GM18861 (cell line): ENCODE measurements around the gene DDX39A.

Experiments used
- ATAC-seq: cut with Tn5 transposase; IDR thresholded peaks from one replicate; pipeline ENCODE4 v1.9.1; 2021; ENCODE audit not compliant: unreplicated experiment

The DDX39A gene

GRCh38 chr19:14434543-14435319 lies 15.6 kb upstream of the DDX39A start:
- no peak for ATAC-seq

GRCh38 chr19:14433554-14434501 lies 14.7 kb upstream of the DDX39A start:
- ATAC-seq = no peak

GRCh38 chr19:14432791-14433553 lies 13.8 kb upstream of the DDX39A start, which contains the start of gene PKN1:
TSS of gene PKN1 (plus strand) at chr19:14433306. CDS start at chr19:14433522, 216 bp downstream.
- ATAC-seq = no peak

GRCh38 chr19:14430712-14431111 lies 11.6 kb upstream of the DDX39A start:
- no peak for ATAC-seq

GRCh38 chr19:14428882-14429416 lies 9.8 kb upstream of the DDX39A start:
- no peak for ATAC-seq

- ATAC-seq = no peak
These were observed 8.3 kb upstream of the DDX39A start for GRCh38 chr19:14427461-14427860.

- ATAC-seq = no peak
These were observed 6.6 kb upstream of the DDX39A start for GRCh38 chr19:14425696-14426138.

GRCh38 chr19:14418856-14419105 lies 360 bp downstream of the DDX39A start:
- peak; percentile 24 for ATAC-seq

- no peak for ATAC-seq
These were observed 2.3 kb downstream of the DDX39A start for GRCh38 chr19:14416817-14417231.

GRCh38 chr19:14414926-14415690 lies 4.0 kb downstream of the DDX39A start:
- no peak for ATAC-seq

GRCh38 chr19:14413693-14414181 lies 5.4 kb downstream of the DDX39A start:
- ATAC-seq = no peak

- ATAC-seq = no peak
These were observed 6.0 kb downstream of the DDX39A start for GRCh38 chr19:14412996-14413692.

- ATAC-seq = no peak
These were observed 6.7 kb downstream of the DDX39A start for GRCh38 chr19:14412324-14412995.

GRCh38 chr19:14411938-14412245 lies 7.2 kb downstream of the DDX39A start:
- ATAC-seq = no peak

- ATAC-seq = no peak
These were observed 7.8 kb downstream of the DDX39A start for GRCh38 chr19:14411161-14411937.

GRCh38 chr19:14410091-14411051 lies 8.8 kb downstream of the DDX39A start:
- ATAC-seq = no peak
